WERI-Rb-1 (cell line): ENCODE data around the gene TLR9.

Source experiments
- DNase-seq: peaks from one replicate; pipeline ENCODE4 v3.0.0-alpha.2; 2020
- H3K27ac ChIP-seq: fragments of 250-450 bp; sonication (Bioruptor Pico); 2 replicates; pipeline ENCODE4 v1.5.1; 2020; ENCODE audit warnings: mild to moderate bottlenecking, moderate library complexity
- H3K27me3 ChIP-seq: fragments of 250-450 bp; sonication (Bioruptor Pico); 2 replicates; pipeline ENCODE4 v1.5.1; 2021; ENCODE audit warnings: mild to moderate bottlenecking, low read depth, moderate library complexity; ENCODE audit not compliant: insufficient read depth, severe bottlenecking
- H3K36me3 ChIP-seq: fragments of 250-450 bp; sonication (Bioruptor Pico); 2 replicates; pipeline ENCODE4 v1.5.1; 2020; ENCODE audit warnings: mild to moderate bottlenecking, moderate library complexity
- H3K4me3 ChIP-seq: 2 replicates; pipeline ENCODE4 v1.5.1; 2011; ENCODE audit warnings: low read depth, mild to moderate bottlenecking, control low read depth, low read length
- H3K9me3 ChIP-seq: fragments of 250-450 bp; sonication (Bioruptor Pico); 2 replicates; pipeline ENCODE4 v1.5.1; 2021; ENCODE audit warnings: mild to moderate bottlenecking, moderate library complexity; ENCODE audit not compliant: severe bottlenecking
- TF ChIP-seq, protein P1 (sequence below): IDR thresholded peaks from 2 replicates; pipeline ENCODE4 v1.5.1; 2011; ENCODE audit warnings: low read depth, mild to moderate bottlenecking, control low read depth, inconsistent platforms, low read length

The TLR9 gene

DNA sequence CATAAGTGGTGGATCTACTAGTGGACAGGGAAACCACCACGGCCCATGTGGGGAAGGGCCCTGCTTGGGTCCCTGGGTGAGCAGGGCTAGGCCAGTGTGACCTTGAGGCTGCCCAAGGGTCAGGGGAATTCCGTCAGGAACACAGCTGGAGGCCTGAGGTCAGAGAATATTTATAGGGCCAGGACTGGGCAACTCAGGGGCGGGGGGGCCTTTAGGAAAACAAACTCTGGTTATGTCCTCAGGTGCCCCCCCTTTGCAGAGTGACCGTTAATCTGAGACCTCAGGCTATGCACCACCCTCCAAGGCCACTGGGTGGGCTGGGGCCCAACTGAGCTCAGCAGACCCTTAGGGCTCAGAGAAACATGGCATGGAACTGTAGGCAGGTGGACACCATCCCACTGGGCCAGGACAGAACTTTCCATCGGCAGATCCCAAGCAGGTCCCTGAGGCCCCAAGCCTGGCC, 11.0 kb upstream of the TLR9 start:
- Histone ChIP-seq H3K27me3 (no peaks in the 10 kb centered on the region), H3K9me3 (no peaks in the 10 kb centered on the region), H3K36me3 (peaks cover 5% of the 10 kb centered on the region), H3K4me3 (no peak overlapping the region), H3K27ac (no peak overlapping the region)
- DNase-seq: no peak
- TF ChIP-seq, protein P1, sequence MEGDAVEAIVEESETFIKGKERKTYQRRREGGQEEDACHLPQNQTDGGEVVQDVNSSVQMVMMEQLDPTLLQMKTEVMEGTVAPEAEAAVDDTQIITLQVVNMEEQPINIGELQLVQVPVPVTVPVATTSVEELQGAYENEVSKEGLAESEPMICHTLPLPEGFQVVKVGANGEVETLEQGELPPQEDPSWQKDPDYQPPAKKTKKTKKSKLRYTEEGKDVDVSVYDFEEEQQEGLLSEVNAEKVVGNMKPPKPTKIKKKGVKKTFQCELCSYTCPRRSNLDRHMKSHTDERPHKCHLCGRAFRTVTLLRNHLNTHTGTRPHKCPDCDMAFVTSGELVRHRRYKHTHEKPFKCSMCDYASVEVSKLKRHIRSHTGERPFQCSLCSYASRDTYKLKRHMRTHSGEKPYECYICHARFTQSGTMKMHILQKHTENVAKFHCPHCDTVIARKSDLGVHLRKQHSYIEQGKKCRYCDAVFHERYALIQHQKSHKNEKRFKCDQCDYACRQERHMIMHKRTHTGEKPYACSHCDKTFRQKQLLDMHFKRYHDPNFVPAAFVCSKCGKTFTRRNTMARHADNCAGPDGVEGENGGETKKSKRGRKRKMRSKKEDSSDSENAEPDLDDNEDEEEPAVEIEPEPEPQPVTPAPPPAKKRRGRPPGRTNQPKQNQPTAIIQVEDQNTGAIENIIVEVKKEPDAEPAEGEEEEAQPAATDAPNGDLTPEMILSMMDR: no peak

DNA sequence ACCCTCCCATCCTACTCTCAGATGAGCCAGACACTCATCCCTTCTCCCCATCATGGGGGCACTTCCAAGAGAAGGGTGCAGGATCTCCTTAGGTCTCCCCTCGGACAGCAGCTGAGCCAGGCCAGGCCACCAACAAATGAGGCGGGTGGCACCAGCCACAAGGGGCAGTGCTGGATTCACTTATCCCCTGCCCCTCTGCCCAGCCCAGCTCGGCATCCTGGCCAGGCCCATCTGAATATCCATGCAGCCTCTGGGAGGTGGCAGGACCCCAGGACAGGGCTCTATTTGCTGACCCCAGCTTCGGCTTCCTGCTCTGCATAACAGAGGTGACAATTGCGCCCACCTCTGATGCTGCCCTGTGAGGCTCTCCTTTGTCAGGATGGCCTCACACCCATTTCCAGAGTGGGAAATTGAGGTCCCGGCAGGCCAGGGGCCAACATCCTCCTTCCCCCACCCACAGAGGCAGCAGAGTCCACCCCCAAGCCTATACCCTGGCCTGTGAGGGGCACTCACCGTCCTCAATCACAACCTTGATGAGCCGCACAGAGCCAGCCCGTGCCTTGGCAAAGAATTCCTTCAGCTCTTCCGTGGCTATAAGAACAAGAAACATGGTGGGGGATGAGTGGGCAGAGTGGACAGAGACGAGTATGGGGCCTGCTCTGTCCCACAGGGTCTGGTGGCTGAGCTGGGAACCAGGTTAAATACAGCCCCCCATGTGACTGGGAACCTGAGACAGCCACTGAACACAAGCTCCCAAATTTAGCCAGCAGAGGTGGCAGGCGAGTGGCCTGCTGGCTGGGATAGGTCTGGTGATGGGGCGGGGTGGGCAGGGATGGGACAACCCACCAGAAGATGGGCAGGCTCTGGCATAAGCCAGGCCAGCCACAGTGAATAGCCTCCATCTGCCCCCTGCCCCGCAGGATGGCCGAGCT, 9.3 kb upstream of the TLR9 start:
- DNase-seq: no peak
- no peaks in the 10 kb centered on the region for H3K9me3 ChIP-seq
- no peak overlapping the region for H3K27ac ChIP-seq
- peaks cover 8% of the 10 kb centered on the region for H3K36me3 ChIP-seq
- no peak overlapping the region for H3K4me3 ChIP-seq
- H3K27me3 ChIP-seq: no peaks in the 10 kb centered on the region
- TF ChIP-seq, protein P1: no peak

DNA sequence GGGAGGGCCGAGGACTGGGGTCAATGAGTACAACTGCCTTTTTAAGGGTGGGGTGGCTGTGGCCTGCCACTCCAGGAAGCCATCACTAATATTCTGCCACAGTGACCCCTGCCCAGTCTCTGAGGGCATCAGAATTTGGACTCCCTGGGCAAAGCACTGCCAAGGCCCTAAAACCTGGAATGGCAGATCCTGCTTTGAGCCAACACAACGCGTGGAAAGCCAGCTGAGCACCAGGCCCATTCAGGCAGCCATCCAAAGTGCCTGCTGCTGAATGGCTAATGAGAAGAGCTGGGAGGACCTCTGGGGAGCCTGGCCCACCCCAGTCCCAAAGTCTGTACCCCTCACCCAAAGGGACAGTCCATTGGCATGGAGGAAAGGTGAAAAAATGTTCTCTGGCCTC, 8.5 kb upstream of the TLR9 start:
- Histone ChIP-seq H3K27ac (no peak overlapping the region), H3K36me3 (peaks cover 8% of the 10 kb centered on the region)
- DNase-seq: no peak

DNA sequence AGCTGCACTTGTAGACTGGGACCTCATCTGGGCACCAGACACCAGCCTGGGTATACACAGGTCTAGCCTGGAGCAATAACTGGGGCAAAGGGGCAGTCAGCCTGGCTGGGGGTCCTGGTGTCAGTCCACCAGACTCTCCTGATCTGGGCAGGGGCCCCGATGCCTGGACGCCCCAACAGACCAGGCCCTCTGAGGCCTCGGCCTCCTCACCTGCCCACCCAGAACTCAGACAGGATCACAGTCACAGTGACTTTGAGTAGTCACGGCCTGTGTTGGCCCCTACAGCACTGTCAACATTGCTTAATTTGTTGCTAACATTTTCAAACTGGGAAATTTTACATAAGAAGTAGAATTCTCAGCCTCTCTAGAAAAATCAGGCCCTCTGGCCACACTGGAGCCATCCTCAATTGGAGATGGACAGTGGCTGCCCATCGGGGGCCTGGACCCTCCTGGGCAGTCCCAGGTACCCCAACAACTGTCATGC, 7.7 kb upstream of the TLR9 start:
- H3K9me3 ChIP-seq: no peaks in the 10 kb centered on the region
- TF ChIP-seq, protein P1: no peak
- no peaks in the 10 kb centered on the region for H3K27me3 ChIP-seq
- DNase-seq: no peak
- H3K27ac ChIP-seq: no peak overlapping the region
- H3K36me3 ChIP-seq: peaks cover 8% of the 10 kb centered on the region
- H3K4me3 ChIP-seq: no peak overlapping the region

More for the DNA sequence above, 8.5 kb upstream of the TLR9 start:
- TF ChIP-seq, protein P1: no peak
- Histone ChIP-seq H3K9me3 (no peaks in the 10 kb centered on the region), H3K27me3 (no peaks in the 10 kb centered on the region), H3K4me3 (no peak overlapping the region)

DNA sequence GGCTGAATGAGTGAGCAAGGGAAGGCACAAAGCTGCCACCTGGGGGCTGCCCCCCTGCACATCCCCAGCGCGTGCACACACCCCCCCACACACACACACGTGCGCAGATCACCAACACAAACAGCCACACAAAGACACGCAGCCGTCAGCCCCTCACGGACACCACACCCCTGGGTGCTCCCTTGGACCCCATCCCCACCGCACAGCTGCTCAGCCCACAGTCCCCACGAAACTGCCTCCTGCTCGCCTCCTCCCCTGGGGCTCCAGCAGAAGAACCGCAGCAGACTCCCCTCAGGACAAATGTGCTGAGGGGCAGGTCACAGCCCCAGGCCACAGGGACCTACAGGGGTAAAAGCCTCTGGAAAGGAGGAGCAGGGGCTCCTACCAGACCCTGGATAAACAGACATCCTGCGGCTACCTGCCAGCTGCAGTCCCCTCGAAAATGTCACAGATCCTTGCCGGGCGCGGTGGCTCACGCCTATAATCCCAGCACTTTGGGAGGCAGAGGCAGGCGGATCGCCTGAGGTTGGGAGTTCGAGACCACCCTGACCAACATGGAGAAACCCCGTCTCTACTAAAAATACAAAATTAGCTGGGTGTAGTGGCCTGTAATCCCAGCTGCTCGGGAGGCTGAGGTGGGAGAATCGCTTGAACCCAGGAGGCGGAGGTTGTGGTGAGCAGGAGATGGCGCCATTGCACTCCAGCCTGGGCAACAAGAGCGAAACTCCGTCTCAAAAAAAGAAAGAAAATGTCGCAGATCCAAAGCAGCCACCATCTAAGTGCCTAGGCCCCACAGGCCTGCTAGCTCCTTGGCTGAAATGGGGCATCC, 7.0 kb upstream of the TLR9 start:
- H3K27ac ChIP-seq: no peak overlapping the region
- H3K36me3 ChIP-seq: peaks cover 8% of the 10 kb centered on the region
- no peaks in the 10 kb centered on the region for H3K27me3 ChIP-seq
- DNase-seq: no peak
- TF ChIP-seq, protein P1: peak; percentile 19; the same call in 1 of the 2 replicates
- no peak overlapping the region for H3K4me3 ChIP-seq
- H3K9me3 ChIP-seq: no peaks in the 10 kb centered on the region
